ENCODE data around the gene SAE1.

DNA sequence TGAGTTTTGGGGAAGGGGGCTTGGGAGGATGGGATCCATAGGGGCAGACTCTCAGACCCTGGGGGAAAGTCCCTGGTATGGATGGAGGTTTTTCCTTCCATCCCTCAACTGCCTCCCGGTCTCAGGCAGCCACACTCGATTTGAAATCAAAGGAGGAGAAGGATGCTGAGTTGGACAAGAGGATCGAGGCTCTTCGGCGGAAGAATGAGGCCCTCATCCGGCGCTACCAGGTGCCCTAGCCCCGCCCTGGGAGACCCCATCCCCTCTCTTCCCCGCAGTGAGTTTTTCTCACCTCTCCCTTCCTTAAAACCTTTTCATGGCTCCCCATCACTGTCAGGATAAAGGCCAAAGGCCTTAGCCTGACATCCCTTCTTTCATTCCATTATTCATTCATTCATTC is 127.8 kb downstream of the SAE1 start:
- TF ChIP-seq POLR2AphosphoS5 (IDR thresholded peaks at IDR 0.05; ENCODE audit: borderline replicate concordance, low read depth, low read length) (no peak), EZH2 (IDR thresholded peaks at IDR 0.05) (no peak), FOXP2 (optimal IDR thresholded peaks at IDR 0.05; ENCODE audit: control extremely low read depth, extremely low read length, insufficient read depth) (no peak)
